H1 (cell line): ENCODE data around the gene SURF4. TPM values are rescaled to one million over a fixed set of nuclear protein-coding genes. Genes with fewer than 3 reads are reported as not detected.

ENCODE experiments used
- BRCA1 ChIP-seq: IDR thresholded peaks from 2 replicates; pipeline ENCODE4 v1.6.1; 2012; ENCODE audit warnings: low read depth, low read length, improper control_type of control experiment
- CHD7 ChIP-seq: fragments of 300-600 bp; sonication (generic); IDR thresholded peaks from 2 replicates; pipeline ENCODE4 v1.7.1; 2012; ENCODE audit warnings: low read length, moderate library complexity, mild to moderate bottlenecking, inconsistent platforms; ENCODE audit not compliant: insufficient replicate concordance
- CREB1 ChIP-seq: IDR thresholded peaks from 2 replicates; pipeline ENCODE4 v1.6.1; 2012; ENCODE audit warnings: inconsistent platforms
- EP300 ChIP-seq, 2 experiments: IDR thresholded peaks; 1 replicate in 1 of 2; 2 replicates in 1 of 2; pipeline ENCODE4 v1.6.1; 2011 to 2012; ENCODE audit warnings: low read depth in 2 of 2, low read length in 2 of 2, mild to moderate bottlenecking in 2 of 2, borderline replicate concordance in 1 of 2, inconsistent platforms in 1 of 2, moderate library complexity in 1 of 2
- JUND ChIP-seq: IDR thresholded peaks from 2 replicates; pipeline ENCODE4 v1.6.1; 2011; ENCODE audit warnings: mild to moderate bottlenecking, improper control_type of control experiment, low read length
- KDM1A ChIP-seq: fragments of 200-600, 300-600 bp; sonication (generic); IDR thresholded peaks from 2 replicates; pipeline ENCODE4 v1.7.1; 2016; ENCODE audit warnings: mild to moderate bottlenecking, low read length, borderline replicate concordance
- MAFK ChIP-seq: IDR thresholded peaks from 2 replicates; pipeline ENCODE4 v1.6.1; 2012; ENCODE audit warnings: low read depth, mild to moderate bottlenecking, improper control_type of control experiment, low read length
- POU5F1 ChIP-seq: IDR thresholded peaks from 2 replicates; pipeline ENCODE4 v1.6.1; 2011; ENCODE audit warnings: low read depth, mild to moderate bottlenecking, low read length, moderate library complexity
- SAP30 ChIP-seq: fragments of 300-600 bp; sonication (generic); IDR thresholded peaks from 2 replicates; pipeline ENCODE4 v1.7.1; 2012; ENCODE audit warnings: low read length, moderate library complexity, mild to moderate bottlenecking, inconsistent platforms; ENCODE audit not compliant: insufficient read depth, insufficient replicate concordance
- SP2 ChIP-seq: IDR thresholded peaks from 2 replicates; pipeline ENCODE4 v1.6.1; 2012; ENCODE audit warnings: mild to moderate bottlenecking, low read length, inconsistent platforms
- TAF1 ChIP-seq: IDR thresholded peaks from 2 replicates; pipeline ENCODE4 v1.6.1; 2011; ENCODE audit warnings: mild to moderate bottlenecking, low read depth, low read length
- TCF12 ChIP-seq: IDR thresholded peaks from 2 replicates; pipeline ENCODE4 v1.6.1; 2011; ENCODE audit warnings: low read depth, mild to moderate bottlenecking, low read length
- ZNF274 ChIP-seq: IDR thresholded peaks from 2 replicates; pipeline ENCODE4 v1.7.0; 2012; ENCODE audit warnings: low read length, borderline replicate concordance; ENCODE audit errors: extremely low read depth
- polyA plus RNA-seq, 7 experiments: library from polyadenylated mRNA; depleted of rRNA in 3 of 7; stranded (reverse) in 5 of 7; unstranded in 2 of 7; fragments of >200 nt in 5 of 7; fragments of 200-250 nt in 2 of 7; gene quantifications; 1 replicate in 5 of 7; 2 replicates in 1 of 7; 4 replicates in 1 of 7; pipeline versions ENCODE4 v1.2.1 to v1.2.3, GENCODE V29; 2011 to 2013; ENCODE audit warnings: missing spikeins in 2 of 7, mixed read lengths in 2 of 7
- total RNA-seq: library from RNA; stranded (reverse); fragmentation: NEBNext Ultra II Directional; extraction: Animal tissue kit (Norgen Biotek cat#: 25700); gene quantifications from 2 replicates; pipeline ENCODE4 v1.2.1, GENCODE V29; 2021

Gene SURF4
- total and polyA plus RNA-seq, 2 of the 8 experiments (the other 6 are each of a cell fraction or from before 2014, with no cell fraction given) = 176 to 182 TPM

GRCh38 chr9:133385452-133385851 lies 9.6 kb upstream of the SURF4 start (continued):
- no peak for TF ChIP-seq CHD7
- TF ChIP-seq TCF12 = no peak
- TF ChIP-seq JUND = no peak
- no peak for TF ChIP-seq SP2
- no peak for TF ChIP-seq MAFK
- TF ChIP-seq BRCA1 = no peak
- no peak for TF ChIP-seq POU5F1
- no peak for TF ChIP-seq KDM1A
- TF ChIP-seq EP300 (IDR thresholded peaks at IDR 0.05; ENCODE audit: borderline replicate concordance in 1 of 2, low read depth in 2 of 2, low read length in 2 of 2) = no peak
- no peak for TF ChIP-seq TAF1
- TF ChIP-seq SAP30 = no peak
- no peak for TF ChIP-seq CREB1
- no peak for TF ChIP-seq ZNF274
